Measurements from ENCODE around the gene DRAXIN. TPM values are rescaled to one million over a fixed set of nuclear protein-coding genes. Genes with fewer than 3 reads are reported as not detected.

The DRAXIN gene
- total RNA-seq, 2 donors from 2014 or later: 0.05 to 0.51 TPM

DNA sequence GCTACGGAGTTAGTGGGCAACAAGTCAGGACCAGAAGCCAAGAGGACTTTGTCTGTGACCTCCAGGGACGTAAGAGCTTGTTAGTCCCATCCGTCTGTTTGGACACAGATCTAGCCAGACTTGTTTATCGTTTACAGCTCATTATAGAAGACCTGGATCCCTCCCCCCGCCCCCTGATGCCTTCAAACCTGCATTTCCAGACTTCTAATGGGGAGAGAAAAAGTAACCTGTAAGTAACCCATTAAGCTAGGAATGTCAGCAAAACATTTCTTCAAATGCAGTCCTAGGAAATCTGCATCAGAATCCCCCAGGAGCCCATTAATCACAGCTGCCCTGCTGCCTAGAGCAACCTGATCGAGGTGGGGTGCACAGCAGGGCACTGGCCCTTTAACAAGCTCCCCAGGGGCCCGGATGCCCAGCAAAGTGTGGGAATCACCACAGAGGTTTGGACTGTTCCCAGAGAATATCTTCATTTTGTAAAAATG, 9.2 kb upstream of the DRAXIN start:
- 38% methylated on average over 7 of the region's 7 CpGs for WGBS
- no peak overlapping the region for H3K4me3 ChIP-seq
- no peaks in the 10 kb centered on the region for H3K9me3 ChIP-seq
- intact Hi-C loops (cut with DNase I): loop anchor here (5.0 kb wide), 1 partner anchor 55 kb away; the partner anchor contains the start of gene AGTRAP
- no peak for DNase-seq (ENCODE audit: low spot score)
- no peak for TF ChIP-seq POLR2A (IDR thresholded peaks at IDR 0.05)
- TF ChIP-seq, protein P1, sequence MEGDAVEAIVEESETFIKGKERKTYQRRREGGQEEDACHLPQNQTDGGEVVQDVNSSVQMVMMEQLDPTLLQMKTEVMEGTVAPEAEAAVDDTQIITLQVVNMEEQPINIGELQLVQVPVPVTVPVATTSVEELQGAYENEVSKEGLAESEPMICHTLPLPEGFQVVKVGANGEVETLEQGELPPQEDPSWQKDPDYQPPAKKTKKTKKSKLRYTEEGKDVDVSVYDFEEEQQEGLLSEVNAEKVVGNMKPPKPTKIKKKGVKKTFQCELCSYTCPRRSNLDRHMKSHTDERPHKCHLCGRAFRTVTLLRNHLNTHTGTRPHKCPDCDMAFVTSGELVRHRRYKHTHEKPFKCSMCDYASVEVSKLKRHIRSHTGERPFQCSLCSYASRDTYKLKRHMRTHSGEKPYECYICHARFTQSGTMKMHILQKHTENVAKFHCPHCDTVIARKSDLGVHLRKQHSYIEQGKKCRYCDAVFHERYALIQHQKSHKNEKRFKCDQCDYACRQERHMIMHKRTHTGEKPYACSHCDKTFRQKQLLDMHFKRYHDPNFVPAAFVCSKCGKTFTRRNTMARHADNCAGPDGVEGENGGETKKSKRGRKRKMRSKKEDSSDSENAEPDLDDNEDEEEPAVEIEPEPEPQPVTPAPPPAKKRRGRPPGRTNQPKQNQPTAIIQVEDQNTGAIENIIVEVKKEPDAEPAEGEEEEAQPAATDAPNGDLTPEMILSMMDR (IDR thresholded peaks at IDR 0.05): no peak
- TF ChIP-seq POLR2AphosphoS5 (IDR thresholded peaks at IDR 0.05): no peak
- H3K4me1 ChIP-seq (replicated peaks): peaks cover 6% of the 10 kb centered on the region
- no peaks in the 10 kb centered on the region for H3K36me3 ChIP-seq
- no peak overlapping the region for H3K27ac ChIP-seq
- no peaks in the 10 kb centered on the region for H3K27me3 ChIP-seq (replicated peaks; ENCODE audit: insufficient read depth)

DNA sequence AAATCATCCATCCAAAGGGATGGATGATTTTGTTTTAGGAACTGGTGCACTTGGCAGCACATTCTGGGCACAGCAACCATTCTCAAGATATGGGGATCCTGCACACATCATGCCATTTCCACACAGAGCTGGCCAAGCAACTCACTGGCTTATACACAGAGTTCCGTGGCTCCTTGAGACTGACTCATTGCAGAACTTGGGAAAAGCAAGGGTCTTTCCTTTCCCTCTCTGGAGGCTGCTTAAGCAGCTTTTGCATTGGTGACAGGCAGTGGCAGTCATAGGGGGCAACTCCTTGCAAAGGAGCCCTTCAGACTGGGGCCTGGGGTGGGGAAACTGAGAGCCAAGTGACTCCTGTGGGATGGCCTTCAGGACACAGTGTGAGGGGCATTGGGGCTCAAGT, 8.7 kb upstream of the DRAXIN start:
- Histone ChIP-seq H3K9me3 (no peaks in the 10 kb centered on the region), H3K27me3 (replicated peaks; ENCODE audit: insufficient read depth) (no peaks in the 10 kb centered on the region), H3K36me3 (no peaks in the 10 kb centered on the region), H3K4me3 (no peak overlapping the region), H3K27ac (no peak overlapping the region), H3K4me1 (replicated peaks) (peaks cover 6% of the 10 kb centered on the region)
- 83% methylated on average over 1 of the region's 1 CpG for WGBS
- no peak for DNase-seq (ENCODE audit: low spot score)
- intact Hi-C loops (cut with DNase I): loop anchor here (5.0 kb wide), 1 partner anchor 55 kb away; the partner anchor contains the start of gene AGTRAP
- TF ChIP-seq POLR2A (IDR thresholded peaks at IDR 0.05) (no peak), POLR2AphosphoS5 (IDR thresholded peaks at IDR 0.05) (no peak)
- TF ChIP-seq, protein P1 (IDR thresholded peaks at IDR 0.05): no peak

DNA sequence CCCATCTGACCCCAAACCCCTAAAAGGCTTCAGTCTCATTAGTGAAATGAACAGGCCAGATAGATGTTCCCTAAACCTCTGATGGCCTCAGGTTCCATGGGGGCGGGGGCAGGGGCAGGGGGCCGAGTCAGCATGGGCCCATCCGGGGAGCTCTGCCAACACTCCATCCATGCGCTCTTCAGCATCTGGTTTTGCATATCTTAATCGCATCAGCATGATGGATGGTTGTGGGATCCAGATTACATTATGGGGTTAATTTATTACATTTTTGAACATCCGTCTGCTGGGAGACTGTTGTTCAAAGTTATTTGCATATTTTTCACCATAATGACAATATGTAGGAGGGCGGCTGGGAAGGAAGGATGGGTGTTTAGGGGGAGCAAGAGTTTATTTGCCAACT, 7.4 kb upstream of the DRAXIN start:
- H3K27ac ChIP-seq: no peak overlapping the region
- H3K27me3 ChIP-seq (replicated peaks; ENCODE audit: insufficient read depth): no peaks in the 10 kb centered on the region
- peaks cover 6% of the 10 kb centered on the region for H3K4me1 ChIP-seq (replicated peaks)
- DNase-seq (ENCODE audit: low spot score): no peak
- intact Hi-C loops (cut with DNase I): loop anchor here (5.0 kb wide), 1 partner anchor 53 kb away; the partner anchor contains the start of gene AGTRAP
- WGBS: 72% methylated on average over 7 of the region's 7 CpGs
- no peak for TF ChIP-seq POLR2AphosphoS5 (IDR thresholded peaks at IDR 0.05)
- TF ChIP-seq, protein P1 (IDR thresholded peaks at IDR 0.05): no peak
- TF ChIP-seq POLR2A (IDR thresholded peaks at IDR 0.05): no peak
- H3K36me3 ChIP-seq: no peaks in the 10 kb centered on the region
- no peaks in the 10 kb centered on the region for H3K9me3 ChIP-seq
- no peak overlapping the region for H3K4me3 ChIP-seq

DNA sequence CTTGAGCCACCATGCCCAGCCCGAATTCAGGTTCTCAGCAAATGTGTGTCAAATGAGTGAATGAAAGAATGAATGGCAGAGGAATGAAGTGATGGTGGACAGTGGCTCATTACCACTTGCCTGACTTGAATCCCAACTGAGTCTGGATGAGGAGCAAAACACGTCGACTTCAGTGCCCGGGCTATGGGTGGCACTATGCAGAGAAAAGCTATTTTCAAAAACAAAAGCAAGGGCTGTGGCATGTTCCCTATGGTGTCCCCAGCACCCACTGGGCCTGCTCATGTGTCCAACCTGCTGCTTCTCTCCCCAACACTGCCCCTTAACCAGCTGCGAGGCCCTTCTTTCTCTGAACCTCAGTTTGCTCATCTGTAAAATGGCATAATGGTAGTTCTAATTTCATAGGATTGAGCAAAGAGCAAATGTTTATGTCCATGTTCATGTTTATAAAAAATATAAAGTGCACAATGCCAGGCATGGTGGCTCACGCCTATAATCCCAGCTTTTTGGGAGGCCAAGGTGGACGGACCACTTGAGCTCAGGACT, 6.2 kb upstream of the DRAXIN start:
- H3K27me3 ChIP-seq (replicated peaks; ENCODE audit: insufficient read depth): no peaks in the 10 kb centered on the region
- no peaks in the 10 kb centered on the region for H3K36me3 ChIP-seq
- WGBS: 95% methylated on average over 7 of the region's 7 CpGs
- H3K9me3 ChIP-seq: no peaks in the 10 kb centered on the region
- TF ChIP-seq, protein P1 (IDR thresholded peaks at IDR 0.05): no peak
- TF ChIP-seq POLR2A (IDR thresholded peaks at IDR 0.05): no peak
- no peak overlapping the region for H3K27ac ChIP-seq
- intact Hi-C loops (cut with DNase I): no loop called here
- DNase-seq (ENCODE audit: low spot score): no peak
- peaks cover 3% of the 10 kb centered on the region for H3K4me1 ChIP-seq (replicated peaks)
- no peak overlapping the region for H3K4me3 ChIP-seq

DNA sequence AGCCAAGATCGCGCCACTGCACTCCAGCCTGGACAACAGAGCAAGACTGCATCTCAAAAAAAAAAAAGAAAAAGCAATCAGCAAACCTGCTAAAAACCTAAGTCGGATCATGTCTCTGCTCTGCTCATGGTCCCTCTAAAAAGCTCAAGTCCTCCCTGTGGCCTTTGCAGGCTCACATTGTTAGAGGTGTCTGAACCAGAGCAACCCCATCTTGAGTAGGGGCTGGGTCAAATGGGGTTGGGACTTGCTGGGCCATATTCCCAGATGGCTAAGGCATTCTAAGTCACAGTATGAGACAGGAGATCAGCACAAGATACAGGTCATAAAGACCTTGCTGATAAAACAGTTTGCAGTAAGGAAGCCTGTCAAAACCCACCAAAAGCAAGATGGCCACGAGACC, 3.0 kb upstream of the DRAXIN start:
- Histone ChIP-seq H3K36me3 (no peaks in the 10 kb centered on the region), H3K27ac (no peak overlapping the region), H3K4me1 (replicated peaks) (peaks cover 6% of the 10 kb centered on the region), H3K4me3 (no peak overlapping the region), H3K9me3 (no peaks in the 10 kb centered on the region), H3K27me3 (replicated peaks; ENCODE audit: insufficient read depth) (no peaks in the 10 kb centered on the region)
- 94% methylated on average over 4 of the region's 4 CpGs for WGBS
- no peak for DNase-seq (ENCODE audit: low spot score)
- intact Hi-C loops (cut with DNase I): no loop called here
- TF ChIP-seq POLR2A (IDR thresholded peaks at IDR 0.05) (no peak), POLR2AphosphoS5 (IDR thresholded peaks at IDR 0.05) (no peak)
- TF ChIP-seq, protein P1 (IDR thresholded peaks at IDR 0.05): no peak
